ENCODE results near the gene ITGB3.
"Not testable (repeated sequence)": the region's sequence is repeated elsewhere in the genome, so short reads cannot be mapped to it uniquely, and the experiment has no call there.

Gene ITGB3

DNA sequence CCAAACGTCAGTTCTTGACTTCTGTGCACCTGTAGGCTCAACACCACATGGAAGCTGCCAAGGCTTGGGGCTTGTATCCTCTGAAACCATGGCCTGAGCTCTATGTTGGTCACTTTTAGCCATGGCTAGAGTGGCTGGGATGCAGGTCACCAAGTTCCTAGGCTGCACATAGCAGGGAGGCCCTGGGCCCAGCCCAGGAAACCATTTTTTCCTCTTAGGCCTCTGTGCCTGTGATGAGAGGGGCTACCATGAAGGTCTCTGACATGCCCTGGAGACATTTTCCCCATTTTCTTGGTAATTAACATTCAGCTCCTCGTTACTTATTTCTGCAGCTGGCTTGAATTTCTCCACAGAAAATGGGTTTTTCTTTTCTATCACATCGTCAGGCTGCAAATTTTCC, 15.3 kb downstream of the ITGB3 start:
- not testable (repeated sequence) for H3K4me3 ChIP-seq (ENCODE audit: low read depth in 1 of 2, low read length in 2 of 2); H3K27me3 ChIP-seq (ENCODE audit: low read depth, low read length); H3K9me3 ChIP-seq (ENCODE audit: control insufficient read depth in 1 of 2, low read length in 2 of 2); H3K27ac ChIP-seq (ENCODE audit: low read length); H3K36me3 ChIP-seq (ENCODE audit: control insufficient read depth in 1 of 2, insufficient read depth in 2 of 2, low read length in 2 of 2)
- peaks cover 0 to 10% of the 10 kb centered on the region in 2 donors for H3K4me1 ChIP-seq (ENCODE audit: control insufficient read depth in 1 of 2, insufficient read depth in 2 of 2, low read length in 2 of 2)

DNA sequence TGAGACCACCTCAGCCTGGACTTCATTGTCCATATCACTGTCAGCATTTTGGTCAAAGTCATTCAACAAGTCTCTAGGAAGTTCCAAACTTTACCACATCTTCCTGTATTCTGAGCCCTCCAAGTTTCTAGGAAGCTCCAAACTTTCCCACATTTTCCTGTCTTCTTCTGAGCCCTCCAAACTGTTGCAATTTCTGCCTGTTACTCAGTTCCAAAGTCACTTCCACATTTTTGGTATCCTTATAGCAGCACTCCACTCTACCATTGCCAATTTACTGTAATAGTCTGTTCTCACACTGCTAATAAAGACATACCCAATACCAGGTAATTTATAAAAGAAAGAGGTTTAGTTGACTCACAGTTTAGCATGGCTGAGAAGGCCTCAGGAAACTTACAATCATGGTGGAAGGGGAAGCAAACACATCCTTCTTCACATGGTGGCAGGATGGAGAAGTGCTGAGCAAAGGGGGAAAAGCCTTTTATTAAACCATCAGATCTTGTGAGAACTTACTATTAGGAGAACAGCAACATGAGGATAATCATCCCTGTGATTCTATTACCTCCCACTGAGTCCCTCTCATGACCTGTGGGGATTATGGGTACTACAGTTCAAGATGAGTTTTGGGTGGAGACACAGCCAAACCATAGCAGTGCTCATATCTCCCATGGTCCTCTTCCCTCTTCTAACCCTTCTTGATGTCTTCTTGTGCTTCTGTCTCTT, 16.1 kb downstream of the ITGB3 start:
- H3K27me3 ChIP-seq (ENCODE audit: low read depth, low read length): not testable (repeated sequence)
- H3K4me1 ChIP-seq (ENCODE audit: control insufficient read depth in 1 of 2, insufficient read depth in 2 of 2, low read length in 2 of 2): peaks cover 6 to 10% of the 10 kb centered on the region in 2 donors

DNA sequence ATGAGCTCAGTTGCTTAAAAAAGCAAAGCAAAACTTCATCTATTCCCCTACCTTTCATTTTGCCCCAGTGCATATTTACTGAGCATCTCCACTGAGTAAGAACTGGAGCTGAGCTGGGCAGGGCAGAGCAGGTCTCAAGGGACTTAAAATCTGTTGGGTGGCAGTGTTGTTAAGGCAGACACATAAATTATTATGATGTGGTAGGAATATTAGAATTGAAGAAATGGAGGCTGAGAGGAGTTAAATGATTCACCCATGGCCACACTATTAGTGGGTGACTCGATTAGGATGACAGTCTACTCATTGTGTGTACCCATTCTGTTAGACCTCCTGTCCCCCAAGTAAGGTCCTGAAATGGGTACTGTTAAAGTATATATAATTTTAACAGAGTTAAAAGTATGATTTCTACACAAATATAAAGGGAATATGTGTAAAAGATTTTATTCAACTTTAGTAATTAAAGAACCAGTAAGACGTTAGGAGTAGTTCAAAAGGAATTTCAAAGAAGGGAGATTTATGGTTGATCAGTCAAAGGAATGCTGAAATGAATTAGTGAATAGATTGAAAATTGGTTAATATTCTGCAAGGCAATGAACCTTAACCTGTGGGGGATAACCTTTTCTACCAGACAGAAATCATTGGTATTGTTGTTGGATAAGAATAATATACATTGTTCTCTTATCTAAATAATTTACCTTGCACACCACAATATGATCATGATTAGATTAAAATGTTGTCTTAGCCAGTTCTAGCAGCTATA, 17.5 kb downstream of the ITGB3 start:
- H3K4me1 ChIP-seq (ENCODE audit: control insufficient read depth in 1 of 2, insufficient read depth in 2 of 2, low read length in 2 of 2): peaks cover 12 to 20% of the 10 kb centered on the region in 2 donors
- H3K9me3 ChIP-seq (ENCODE audit: control insufficient read depth in 1 of 2, low read length in 2 of 2): no peaks in the 10 kb centered on the region
- H3K4me3 ChIP-seq (ENCODE audit: low read depth in 1 of 2, low read length in 2 of 2): no peak overlapping the region
- no peaks in the 10 kb centered on the region for H3K36me3 ChIP-seq (ENCODE audit: control insufficient read depth in 1 of 2, insufficient read depth in 2 of 2, low read length in 2 of 2)
- H3K27ac ChIP-seq (ENCODE audit: low read length): no peak overlapping the region
- no peaks in the 10 kb centered on the region for H3K27me3 ChIP-seq (ENCODE audit: low read depth, low read length)

More for the DNA sequence above, 16.1 kb downstream of the ITGB3 start:
- H3K36me3 ChIP-seq (ENCODE audit: control insufficient read depth in 1 of 2, insufficient read depth in 2 of 2, low read length in 2 of 2); H3K9me3 ChIP-seq (ENCODE audit: control insufficient read depth in 1 of 2, low read length in 2 of 2); H3K27ac ChIP-seq (ENCODE audit: low read length); H3K4me3 ChIP-seq (ENCODE audit: low read depth in 1 of 2, low read length in 2 of 2): not testable (repeated sequence)

DNA sequence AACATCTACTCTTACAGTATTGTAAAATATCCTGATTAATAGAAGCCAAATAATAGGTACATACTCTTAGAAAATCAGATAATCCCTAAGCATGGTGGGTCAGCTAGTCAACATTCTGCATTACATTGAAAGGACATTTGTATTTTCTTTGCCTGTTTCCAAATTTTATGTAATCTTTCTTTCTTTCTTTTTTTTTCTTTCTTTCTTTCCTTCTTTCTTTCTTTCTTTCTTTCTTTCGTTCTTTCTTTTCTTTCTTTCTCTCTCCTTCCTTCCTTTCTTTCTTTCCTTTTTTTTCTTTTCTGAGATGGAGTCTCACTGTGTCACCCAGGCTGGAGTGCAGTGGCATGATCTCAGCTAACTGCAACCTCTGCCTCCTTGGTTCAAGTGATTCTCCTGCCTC, 18.9 kb downstream of the ITGB3 start:
- H3K4me3 ChIP-seq (ENCODE audit: low read depth in 1 of 2, low read length in 2 of 2): no peak overlapping the region
- no peak overlapping the region for H3K27ac ChIP-seq (ENCODE audit: low read length)
- no peaks in the 10 kb centered on the region for H3K27me3 ChIP-seq (ENCODE audit: low read depth, low read length)
- H3K9me3 ChIP-seq (ENCODE audit: control insufficient read depth in 1 of 2, low read length in 2 of 2): no peaks in the 10 kb centered on the region
- H3K4me1 ChIP-seq (ENCODE audit: control insufficient read depth in 1 of 2, insufficient read depth in 2 of 2, low read length in 2 of 2): peaks cover 21 to 33% of the 10 kb centered on the region in 2 donors
- no peaks in the 10 kb centered on the region for H3K36me3 ChIP-seq (ENCODE audit: control insufficient read depth in 1 of 2, insufficient read depth in 2 of 2, low read length in 2 of 2)

DNA sequence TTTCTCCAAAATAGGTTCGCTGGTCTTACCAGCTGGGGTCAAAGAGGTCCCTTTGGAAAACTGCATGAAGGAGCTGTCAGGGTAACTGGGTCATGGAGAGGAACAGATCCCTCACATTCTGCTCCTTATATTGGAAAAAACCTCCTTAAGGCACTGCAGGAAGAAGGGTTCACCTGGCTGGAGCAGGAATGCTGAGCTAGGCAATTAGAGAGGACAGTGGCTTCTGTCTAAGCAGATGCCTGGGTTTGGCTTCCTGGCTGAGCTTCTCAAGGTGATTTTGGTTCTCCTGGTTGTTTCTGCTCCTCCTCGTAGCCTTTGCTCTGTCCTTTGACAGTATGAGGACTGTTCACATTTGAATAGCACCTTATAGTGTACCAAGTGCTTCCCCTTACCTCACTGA, 19.6 kb downstream of the ITGB3 start:
- Histone ChIP-seq H3K4me1 (ENCODE audit: control insufficient read depth in 1 of 2, insufficient read depth in 2 of 2, low read length in 2 of 2) (peaks cover 24 to 40% of the 10 kb centered on the region in 2 donors), H3K36me3 (ENCODE audit: control insufficient read depth in 1 of 2, insufficient read depth in 2 of 2, low read length in 2 of 2) (no peaks in the 10 kb centered on the region), H3K9me3 (ENCODE audit: control insufficient read depth in 1 of 2, low read length in 2 of 2) (no peaks in the 10 kb centered on the region), H3K27ac (ENCODE audit: low read length) (no peak overlapping the region), H3K27me3 (ENCODE audit: low read depth, low read length) (no peaks in the 10 kb centered on the region), H3K4me3 (ENCODE audit: low read depth in 1 of 2, low read length in 2 of 2) (no peak overlapping the region)

DNA sequence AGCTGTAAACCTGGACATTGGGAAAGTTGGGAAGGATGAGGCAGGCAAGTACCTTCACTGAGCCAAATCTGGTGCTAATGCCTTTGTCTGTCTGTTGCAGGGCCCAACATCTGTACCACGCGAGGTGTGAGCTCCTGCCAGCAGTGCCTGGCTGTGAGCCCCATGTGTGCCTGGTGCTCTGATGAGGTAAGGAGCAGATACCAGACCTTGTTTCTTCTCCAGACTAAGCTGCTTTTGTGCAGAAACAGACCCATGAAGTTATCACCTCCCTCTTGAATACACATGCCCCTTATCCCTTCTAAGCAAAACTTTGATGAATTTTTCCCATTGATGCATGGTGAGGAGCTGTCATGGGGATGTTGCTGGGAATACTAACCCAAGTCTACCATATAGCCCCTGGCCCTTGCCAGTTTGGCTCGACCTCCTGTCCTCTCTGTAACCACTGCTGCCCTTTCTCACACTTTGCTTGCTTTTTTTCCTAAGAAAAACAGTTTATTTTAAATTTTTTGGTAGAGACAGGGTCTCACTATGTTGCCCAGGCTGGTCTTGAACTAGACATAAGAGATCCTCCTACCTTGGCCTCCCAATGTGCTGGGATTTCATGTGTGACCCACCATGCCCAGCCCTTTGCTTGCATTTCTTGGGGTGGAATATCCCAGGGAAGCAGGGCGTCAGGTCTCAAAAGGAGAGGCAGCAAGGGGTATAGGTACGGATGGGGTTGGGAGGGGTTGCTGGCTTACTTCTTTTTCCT, 20.9 kb downstream of the ITGB3 start:
- peaks cover 0 to under 1% of the 10 kb centered on the region in 2 donors for H3K36me3 ChIP-seq (ENCODE audit: control insufficient read depth in 1 of 2, insufficient read depth in 2 of 2, low read length in 2 of 2)
- H3K9me3 ChIP-seq (ENCODE audit: control insufficient read depth in 1 of 2, low read length in 2 of 2): no peaks in the 10 kb centered on the region
- no peak overlapping the region for H3K4me3 ChIP-seq (ENCODE audit: low read depth in 1 of 2, low read length in 2 of 2)
- H3K27ac ChIP-seq (ENCODE audit: low read length): peak overlapping the region; percentile 85
- peaks cover 25 to 51% of the 10 kb centered on the region in 2 donors for H3K4me1 ChIP-seq (ENCODE audit: control insufficient read depth in 1 of 2, insufficient read depth in 2 of 2, low read length in 2 of 2)
- no peaks in the 10 kb centered on the region for H3K27me3 ChIP-seq (ENCODE audit: low read depth, low read length)

DNA sequence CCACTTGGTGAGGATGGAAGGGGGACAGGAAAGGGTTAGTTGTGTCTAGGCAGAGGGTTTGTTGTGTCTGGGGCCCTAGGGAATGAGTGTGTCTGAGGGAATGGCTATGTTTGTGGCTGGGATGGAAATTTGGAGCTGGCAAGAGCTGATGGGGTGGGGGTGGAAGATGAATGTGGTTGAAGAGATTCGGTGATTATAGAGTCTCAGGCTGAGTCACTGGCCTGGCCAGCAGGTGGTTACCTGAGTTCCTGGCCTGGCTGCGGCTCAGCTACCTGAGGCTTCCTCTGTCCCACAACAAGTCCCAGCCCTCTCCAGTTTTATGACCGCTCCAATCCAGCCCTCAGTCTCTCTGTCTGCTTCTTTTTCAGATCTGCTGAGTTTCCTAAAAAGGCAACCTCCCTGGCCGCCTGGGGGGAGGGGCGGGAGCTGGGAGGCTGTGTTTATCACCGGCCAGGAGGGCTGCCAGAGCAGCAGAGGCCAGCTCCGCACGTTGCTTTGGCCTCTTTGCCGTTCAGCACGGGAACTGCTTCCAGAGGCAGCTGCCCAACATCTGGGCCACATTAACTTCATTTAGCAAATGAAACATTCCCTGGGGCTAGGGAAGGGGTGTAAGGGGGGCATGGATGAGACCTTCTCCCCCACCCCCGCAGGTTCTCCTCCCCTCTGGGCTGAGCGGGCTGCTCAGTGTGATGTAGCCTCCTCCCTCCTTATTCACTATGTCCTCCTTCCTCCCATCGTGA, 21.8 kb downstream of the ITGB3 start:
- Histone ChIP-seq H3K27ac (ENCODE audit: low read length) (peak overlapping the region; percentile 85), H3K36me3 (ENCODE audit: control insufficient read depth in 1 of 2, insufficient read depth in 2 of 2, low read length in 2 of 2) (peaks cover 0 to 4% of the 10 kb centered on the region in 2 donors), H3K9me3 (ENCODE audit: control insufficient read depth in 1 of 2, low read length in 2 of 2) (no peaks in the 10 kb centered on the region), H3K4me3 (ENCODE audit: low read depth in 1 of 2, low read length in 2 of 2) (no peak overlapping the region), H3K27me3 (ENCODE audit: low read depth, low read length) (no peaks in the 10 kb centered on the region), H3K4me1 (ENCODE audit: control insufficient read depth in 1 of 2, insufficient read depth in 2 of 2, low read length in 2 of 2) (peaks cover 31 to 60% of the 10 kb centered on the region in 2 donors)

DNA sequence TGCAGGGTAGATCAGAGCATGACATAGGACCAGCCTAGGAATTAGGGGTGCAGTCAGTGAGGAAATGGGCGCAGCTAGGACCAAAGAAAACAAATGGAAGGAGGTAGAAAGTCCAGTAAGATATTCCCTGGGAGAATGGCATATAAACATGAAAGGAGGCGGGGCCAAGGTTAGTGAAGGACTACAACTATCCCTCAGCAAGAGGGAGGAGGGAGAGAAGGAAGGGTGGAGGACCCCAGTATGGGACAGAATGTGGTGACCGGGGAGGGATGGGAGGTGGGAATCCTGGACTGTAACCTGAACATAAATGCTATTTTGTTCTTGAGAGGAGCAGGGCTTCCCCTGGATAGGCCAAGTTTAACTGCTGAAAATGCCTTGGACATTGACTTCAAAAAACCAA, 22.8 kb downstream of the ITGB3 start:
- Histone ChIP-seq H3K27ac (ENCODE audit: low read length) (peak overlapping the region; percentile 85), H3K27me3 (ENCODE audit: low read depth, low read length) (no peaks in the 10 kb centered on the region), H3K9me3 (ENCODE audit: control insufficient read depth in 1 of 2, low read length in 2 of 2) (no peaks in the 10 kb centered on the region), H3K4me3 (ENCODE audit: low read depth in 1 of 2, low read length in 2 of 2) (no peak overlapping the region), H3K4me1 (ENCODE audit: control insufficient read depth in 1 of 2, insufficient read depth in 2 of 2, low read length in 2 of 2) (peaks cover 31 to 60% of the 10 kb centered on the region in 2 donors), H3K36me3 (ENCODE audit: control insufficient read depth in 1 of 2, insufficient read depth in 2 of 2, low read length in 2 of 2) (peaks cover 0 to 4% of the 10 kb centered on the region in 2 donors)

DNA sequence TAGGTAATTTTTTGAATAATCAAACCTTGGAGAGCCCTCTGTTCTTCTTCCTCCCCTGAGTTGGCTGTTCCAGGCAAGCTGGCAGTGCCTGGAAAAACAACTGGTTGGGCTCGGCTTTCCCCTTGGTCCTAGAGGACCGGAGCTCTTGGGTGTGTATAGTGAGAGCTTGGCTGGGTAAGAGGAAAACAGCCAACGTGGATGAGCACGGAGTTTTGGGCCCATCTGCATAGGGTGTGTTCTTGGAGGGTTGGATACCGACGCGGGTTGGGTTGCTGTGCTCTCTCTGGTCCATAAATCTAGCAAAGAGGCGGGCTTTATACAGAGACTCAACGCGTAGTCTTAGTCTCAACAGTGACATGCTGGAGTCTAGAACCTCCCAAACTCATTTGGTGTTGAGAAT, 23.2 kb downstream of the ITGB3 start:
- Histone ChIP-seq H3K9me3 (ENCODE audit: control insufficient read depth in 1 of 2, low read length in 2 of 2) (no peaks in the 10 kb centered on the region), H3K27ac (ENCODE audit: low read length) (peak overlapping the region; percentile 85), H3K27me3 (ENCODE audit: low read depth, low read length) (no peaks in the 10 kb centered on the region), H3K4me3 (ENCODE audit: low read depth in 1 of 2, low read length in 2 of 2) (peak overlapping the region in 1 of 2 donors; percentile 22), H3K36me3 (ENCODE audit: control insufficient read depth in 1 of 2, insufficient read depth in 2 of 2, low read length in 2 of 2) (peaks cover 0 to 4% of the 10 kb centered on the region in 2 donors), H3K4me1 (ENCODE audit: control insufficient read depth in 1 of 2, insufficient read depth in 2 of 2, low read length in 2 of 2) (peaks cover 31 to 60% of the 10 kb centered on the region in 2 donors)

DNA sequence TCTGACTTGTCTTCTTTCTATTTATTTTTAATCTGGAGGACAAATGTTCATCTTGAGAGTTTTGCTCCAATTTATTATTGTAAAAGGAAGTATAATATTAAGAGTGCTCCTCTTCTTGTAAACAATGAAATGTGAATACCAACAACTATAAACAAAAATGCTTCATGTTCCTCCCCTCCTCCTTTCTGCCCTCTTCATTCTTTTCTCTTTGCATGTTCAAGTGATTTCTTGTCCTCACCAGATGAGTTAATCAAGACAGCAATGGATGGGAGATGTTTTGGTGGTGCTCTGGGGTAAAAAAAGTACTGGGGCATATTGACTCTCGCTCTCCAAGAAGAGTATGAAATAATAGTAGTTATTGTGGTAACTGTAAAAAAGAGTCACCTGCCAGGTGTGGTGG, 24.3 kb downstream of the ITGB3 start:
- no peak overlapping the region for H3K27ac ChIP-seq (ENCODE audit: low read length)
- no peaks in the 10 kb centered on the region for H3K9me3 ChIP-seq (ENCODE audit: control insufficient read depth in 1 of 2, low read length in 2 of 2)
- no peak overlapping the region for H3K4me3 ChIP-seq (ENCODE audit: low read depth in 1 of 2, low read length in 2 of 2)
- H3K27me3 ChIP-seq (ENCODE audit: low read depth, low read length): no peaks in the 10 kb centered on the region
- H3K4me1 ChIP-seq (ENCODE audit: control insufficient read depth in 1 of 2, insufficient read depth in 2 of 2, low read length in 2 of 2): peaks cover 31 to 60% of the 10 kb centered on the region in 2 donors
- H3K36me3 ChIP-seq (ENCODE audit: control insufficient read depth in 1 of 2, insufficient read depth in 2 of 2, low read length in 2 of 2): peaks cover 0 to 4% of the 10 kb centered on the region in 2 donors
